GM12872 (cell line): ENCODE results near the gene SCFD2.

Experiments used
- CTCF ChIP-seq: IDR thresholded peaks from 3 replicates; pipeline ENCODE4 v1.5.1; 2011; ENCODE audit warnings: low read depth, mild to moderate bottlenecking, low read length, moderate library complexity; ENCODE audit not compliant: insufficient read depth

SCFD2 gene

GRCh38 chr4:53307210-53307609, 58.7 kb downstream of the SCFD2 start:
- no peak for TF ChIP-seq CTCF

GRCh38 chr4:53306729-53307128, 59.1 kb downstream of the SCFD2 start:
- no peak for TF ChIP-seq CTCF

DNA sequence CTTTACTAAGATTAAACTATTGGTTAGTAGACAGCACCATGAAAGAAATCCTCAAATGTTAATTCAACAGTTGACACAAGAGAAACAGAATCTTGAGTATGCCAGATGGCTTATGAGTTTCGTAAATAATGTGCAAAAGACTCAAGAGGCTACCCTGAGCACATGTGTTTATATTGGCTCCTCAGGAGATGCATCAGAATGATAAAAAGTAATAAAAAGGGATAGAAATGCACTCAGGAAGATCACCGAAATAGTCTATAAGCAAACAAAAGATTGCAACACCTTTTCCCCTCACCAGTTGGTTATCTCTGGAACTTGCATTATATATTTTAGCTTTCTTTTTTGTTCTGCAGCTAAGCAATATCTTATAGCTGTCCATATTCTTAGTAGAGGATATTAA, 84.4 kb downstream of the SCFD2 start:
- no peak for TF ChIP-seq CTCF

- no peak for TF ChIP-seq CTCF
Observed at GRCh38 chr4:53280846-53281245, 85.0 kb downstream of the SCFD2 start.

DNA sequence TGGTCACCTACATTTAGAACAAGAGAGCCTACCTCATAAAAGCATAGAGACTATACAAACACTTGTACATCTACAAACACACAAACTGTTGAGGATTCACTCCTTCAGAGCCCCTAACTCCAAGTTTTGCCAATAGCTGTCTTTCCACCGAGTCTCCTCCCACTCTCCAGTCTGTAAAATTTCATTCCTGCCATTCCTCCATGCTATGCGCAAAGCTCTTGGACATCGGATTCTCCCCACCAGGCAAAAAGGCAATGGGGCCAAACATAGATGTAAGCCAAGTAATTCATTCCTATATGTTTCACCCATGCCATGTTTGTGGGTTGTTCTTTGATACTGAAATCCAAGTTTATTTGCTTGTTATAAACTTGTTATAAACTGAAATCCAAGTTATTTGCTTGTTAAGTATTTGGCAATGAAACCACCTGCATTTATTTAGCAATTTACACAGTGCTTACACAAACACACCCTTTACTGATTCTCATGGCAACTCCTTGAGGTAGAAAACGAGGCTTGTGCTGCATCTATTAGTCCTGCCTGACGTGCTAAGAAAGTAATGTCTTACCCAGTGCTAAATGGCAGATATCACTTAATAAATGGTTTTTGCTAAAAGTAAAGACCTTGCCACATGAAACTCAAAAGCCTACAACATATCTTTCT, 91.1 kb downstream of the SCFD2 start:
- TF ChIP-seq CTCF, result no peak

GRCh38 chr4:53273726-53274125, 92.1 kb downstream of the SCFD2 start:
- TF ChIP-seq CTCF, result no peak

- TF ChIP-seq CTCF, result no peak
Observed at GRCh38 chr4:53267026-53267425, 98.8 kb downstream of the SCFD2 start.
